ENCODE data around the gene MMP19. TPM values are rescaled to one million over a fixed set of nuclear protein-coding genes. Genes with fewer than 3 reads are reported as not detected.
"Not testable (repeated sequence)": the region's sequence is repeated elsewhere in the genome, so short reads cannot be mapped to it uniquely, and the experiment has no call there.

Gene MMP19
- total and polyA plus RNA-seq, 2 of the 4 experiments (the other 2 are of a cell fraction), result 9.9 to 34.7 TPM

DNA sequence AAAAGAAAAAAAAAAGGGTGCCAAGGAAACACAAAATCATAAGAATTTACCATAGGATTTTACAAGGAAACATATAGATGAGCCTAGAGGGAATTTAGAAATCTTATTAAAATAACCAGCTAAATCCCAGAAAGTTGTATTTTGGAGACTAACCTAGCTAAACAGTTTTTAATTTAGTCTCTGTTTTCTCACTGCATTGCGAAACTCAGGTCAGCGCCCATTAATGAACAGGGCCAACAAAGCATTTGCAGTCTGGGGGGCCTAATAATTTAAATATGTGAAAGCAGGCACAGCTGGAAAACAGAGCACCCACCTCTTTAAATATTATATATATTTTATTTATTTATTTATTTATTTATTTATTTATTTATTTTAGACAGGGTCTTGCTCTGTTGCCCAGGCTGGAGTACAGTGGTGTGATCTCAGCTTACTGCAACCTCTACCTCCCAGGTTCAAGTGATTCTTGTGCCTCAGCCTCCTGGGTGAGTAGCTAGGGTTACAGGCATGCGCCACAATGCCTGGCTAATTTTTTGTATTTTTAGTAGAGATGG is 23.8 kb upstream of the MMP19 start:
- H4K5ac ChIP-seq (ENCODE audit: low read depth, low read length); H2BK20ac ChIP-seq (ENCODE audit: low read depth, low read length); H4K8ac ChIP-seq (ENCODE audit: low read depth in 2 of 2, low read length in 2 of 2); H3K4me2 ChIP-seq (ENCODE audit: low read depth, low read length); in situ Hi-C loops (cut with MboI; ENCODE audit: low sequenced_read_pairs); H2AK5ac ChIP-seq (ENCODE audit: low read depth, low read length); H3K14ac ChIP-seq (replicated peaks; ENCODE audit: low read depth, low read length); H4K20me1 ChIP-seq (ENCODE audit: insufficient read depth, low read length); H3K18ac ChIP-seq (ENCODE audit: low read depth, low read length); H2AK9ac ChIP-seq (replicated peaks; ENCODE audit: low read depth, low read length, poor library complexity); H3K27me3 ChIP-seq (ENCODE audit: control insufficient read depth, insufficient read depth, low read length); H3K9me3 ChIP-seq (ENCODE audit: control insufficient read depth, insufficient read depth, low read length); intact Hi-C loops (cut with micrococcal nuclease); H3K9me1 ChIP-seq (ENCODE audit: insufficient read depth, low read length); ATAC-seq (ENCODE audit: low read depth); BruUV-seq (replicated peaks); dilution Hi-C loops (cut with HindIII; ENCODE audit: low sequenced_read_pairs, unreplicated experiment); H2AFZ ChIP-seq (replicated peaks; ENCODE audit: low read length, poor library complexity); H3K27ac ChIP-seq (ENCODE audit: insufficient read depth, low read length); DNase-seq; H4K91ac ChIP-seq (ENCODE audit: insufficient read depth, low read depth, low read length); H3K9ac ChIP-seq (ENCODE audit: low read depth, low read length); H3K23ac ChIP-seq (ENCODE audit: low read depth, low read length); H3K4ac ChIP-seq (ENCODE audit: low read depth, low read length); H3K79me1 ChIP-seq (ENCODE audit: low read depth in 1 of 2, low read length in 2 of 2); H3K56ac ChIP-seq (ENCODE audit: extremely low read depth, insufficient read depth, low read length); H3K4me1 ChIP-seq (ENCODE audit: control insufficient read depth, insufficient read depth, low read length); CTCF ChIA-PET; H2BK5ac ChIP-seq (ENCODE audit: low read depth, low read length, poor library complexity, severe bottlenecking); H2BK120ac ChIP-seq (ENCODE audit: low read depth, low read length); POLR2A ChIA-PET (ENCODE audit: unreplicated experiment); H2BK15ac ChIP-seq (ENCODE audit: low read depth, low read length); H3K36me3 ChIP-seq (ENCODE audit: control insufficient read depth, insufficient read depth, low read length); H3K4me3 ChIP-seq (ENCODE audit: insufficient read depth, low read depth, low read length): not testable (repeated sequence)
- TF ChIP-seq CEBPB (IDR thresholded peaks at IDR 0.05; ENCODE audit: low read depth, low read length), result peak; percentile 73
- no CpG with 5 or more reads among the region's 3 CpGs for WGBS, 2 experiments (ENCODE audit: extremely low coverage in 2 of 2, insufficient read length in 1 of 2)
